CD14-positive monocyte (primary cell): Measurements from ENCODE around the gene OR6K3. TPM values are rescaled to one million over a fixed set of nuclear protein-coding genes. Genes with fewer than 3 reads are reported as not detected.

Experiments used
- DNase-seq, 3 donors: peaks; one replicate each; pipeline ENCODE4 v3.0.0-alpha.2; 2011 to 2022
- H2AFZ ChIP-seq: 2 replicates; pipeline ENCODE4 v1.6.0; 2012; ENCODE audit warnings: mild to moderate bottlenecking, low read depth, low read length, inconsistent platforms; ENCODE audit not compliant: insufficient read depth, poor library complexity, severe bottlenecking
- H3K27ac ChIP-seq, 2 donors: 1 replicate in 1 of 2; 2 replicates in 1 of 2; pipeline ENCODE4 v1.5.1; 2012 to 2013; ENCODE audit warnings: low read length in 2 of 2, control low read depth in 1 of 2, inconsistent platforms in 1 of 2, low read depth in 1 of 2, mild to moderate bottlenecking in 1 of 2
- H3K27me3 ChIP-seq, 2 donors: one replicate each; pipeline versions ENCODE4 v1.6.0 to v1.6.1; 2011 to 2013; ENCODE audit warnings: low read length in 2 of 2; ENCODE audit not compliant: control insufficient read depth in 2 of 2, insufficient read depth in 2 of 2
- H3K36me3 ChIP-seq, 2 donors: replicated peaks in 1 of 2; 1 replicate in 1 of 2; 2 replicates in 1 of 2; pipeline versions ENCODE4 v1.5.1 to v1.6.1; 2012 to 2013; ENCODE audit warnings: low read length in 2 of 2, control low read depth in 1 of 2, inconsistent platforms in 1 of 2, mild to moderate bottlenecking in 1 of 2; ENCODE audit not compliant: insufficient read depth in 2 of 2, control insufficient read depth in 1 of 2
- H3K4me1 ChIP-seq, 2 donors: 1 replicate in 1 of 2; 2 replicates in 1 of 2; pipeline versions ENCODE4 v1.5.1 to v1.6.1; 2012 to 2013; ENCODE audit warnings: low read length in 2 of 2, control low read depth in 1 of 2, inconsistent platforms in 1 of 2, mild to moderate bottlenecking in 1 of 2, moderate library complexity in 1 of 2; ENCODE audit not compliant: insufficient read depth in 2 of 2, control insufficient read depth in 1 of 2
- H3K4me2 ChIP-seq: replicated peaks from 2 replicates; pipeline ENCODE3; 2012; ENCODE audit warnings: low read length, moderate library complexity, mild to moderate bottlenecking; ENCODE audit not compliant: poor library complexity, severe bottlenecking; ENCODE audit errors: extremely low read depth
- H3K4me3 ChIP-seq, 3 experiments: fragments of 200-600 bp in 1 of 3; sonication (generic) in 1 of 3; replicated peaks in 1 of 3; 1 replicate in 2 of 3; 2 replicates in 1 of 3; pipeline ENCODE4 v1.5.1; 2011 to 2013; ENCODE audit warnings: low read length in 3 of 3, mild to moderate bottlenecking in 3 of 3, control low read depth in 2 of 3, low read depth in 2 of 3, inconsistent platforms in 1 of 3, moderate library complexity in 1 of 3
- H3K79me2 ChIP-seq: 2 replicates; pipeline ENCODE4 v1.6.0; 2012; ENCODE audit warnings: mild to moderate bottlenecking, control low read depth, inconsistent platforms, low read length, moderate library complexity; ENCODE audit not compliant: insufficient read depth
- H3K9ac ChIP-seq: 2 replicates; pipeline ENCODE4 v1.6.0; 2017; ENCODE audit warnings: low read length, mild to moderate bottlenecking; ENCODE audit not compliant: insufficient read depth, poor library complexity, severe bottlenecking
- H3K9me3 ChIP-seq, 2 donors: replicated peaks in 1 of 2; 1 replicate in 1 of 2; 2 replicates in 1 of 2; pipeline versions ENCODE4 v1.5.1 to v1.6.1; 2012 to 2013; ENCODE audit warnings: low read length in 2 of 2, control low read depth in 1 of 2; ENCODE audit not compliant: control insufficient read depth in 1 of 2, insufficient read depth in 1 of 2
- H4K20me1 ChIP-seq: 2 replicates; pipeline ENCODE4 v1.6.0; 2012; ENCODE audit warnings: mild to moderate bottlenecking, low read length, control low read depth, moderate library complexity; ENCODE audit not compliant: insufficient read depth
- H3K27ac Mint-ChIP-seq, 7 donors: one replicate each; pipeline ENCODE4 v1.8.0; 2020; ENCODE audit warnings: mild to moderate bottlenecking in 7 of 7, mixed read lengths in 7 of 7, moderate library complexity in 6 of 7, inconsistent platforms in 2 of 7
- H3K27me3 Mint-ChIP-seq, 3 donors: one replicate each; pipeline ENCODE4 v1.8.0; 2021 to 2022; ENCODE audit warnings: low read depth in 3 of 3, mild to moderate bottlenecking in 3 of 3, mixed read lengths in 3 of 3, moderate library complexity in 3 of 3, inconsistent platforms in 1 of 3
- H3K36me3 Mint-ChIP-seq, 2 donors: one replicate each; pipeline ENCODE4 v1.8.0; 2020; ENCODE audit warnings: mixed read lengths in 2 of 2, inconsistent platforms in 1 of 2, mild to moderate bottlenecking in 1 of 2
- H3K4me1 Mint-ChIP-seq: one replicate; pipeline ENCODE4 v1.8.0; 2020; ENCODE audit warnings: mild to moderate bottlenecking, mixed read lengths
- H3K4me3 Mint-ChIP-seq, 2 donors: one replicate each; pipeline ENCODE4 v1.8.0; 2020; ENCODE audit warnings: mild to moderate bottlenecking in 2 of 2, mixed read lengths in 2 of 2, moderate library complexity in 1 of 2
- H3K9me3 Mint-ChIP-seq, 7 donors: one replicate each; pipeline ENCODE4 v1.8.0; 2020 to 2022; ENCODE audit warnings: mixed read lengths in 7 of 7, mild to moderate bottlenecking in 6 of 7, moderate library complexity in 6 of 7, inconsistent platforms in 2 of 7
- CTCF ChIP-seq: fragments of 200-600 bp; IDR thresholded peaks from one replicate; pipeline ENCODE4 v1.8.0; 2022; ENCODE audit warnings: antibody characterized with exemption, mild to moderate bottlenecking
- WGBS: methylation state at CpG from one replicate; pipeline ENCODE4 v1.1.5; 2013; ENCODE audit warnings: missing lambda C conversion rate; ENCODE audit not compliant: insufficient coverage; 5-methylcytosine and 5-hydroxymethylcytosine counted together
- intact Hi-C, 2 donors: fragments of 100-400 bp; cut with micrococcal nuclease; formaldehyde crosslinking; loops; one replicate each; pipeline versions ENCODE4 v1.15.0 to v1.15.1; 2023
- polyA plus RNA-seq, 3 donors: library from polyadenylated mRNA; depleted of rRNA in 1 of 3; unstranded in 2 of 3; stranded (reverse) in 1 of 3; fragments of 300-500 nt in 2 of 3; fragments of >200 nt in 1 of 3; fragmentation: Illumina TruSeq in 2 of 3; gene quantifications; 1 replicate in 2 of 3; 2 replicates in 1 of 3; pipeline ENCODE4 v1.2.3, GENCODE V29; 2012 to 2021

Gene OR6K3
- polyA plus RNA-seq, 3 donors: not detected

DNA sequence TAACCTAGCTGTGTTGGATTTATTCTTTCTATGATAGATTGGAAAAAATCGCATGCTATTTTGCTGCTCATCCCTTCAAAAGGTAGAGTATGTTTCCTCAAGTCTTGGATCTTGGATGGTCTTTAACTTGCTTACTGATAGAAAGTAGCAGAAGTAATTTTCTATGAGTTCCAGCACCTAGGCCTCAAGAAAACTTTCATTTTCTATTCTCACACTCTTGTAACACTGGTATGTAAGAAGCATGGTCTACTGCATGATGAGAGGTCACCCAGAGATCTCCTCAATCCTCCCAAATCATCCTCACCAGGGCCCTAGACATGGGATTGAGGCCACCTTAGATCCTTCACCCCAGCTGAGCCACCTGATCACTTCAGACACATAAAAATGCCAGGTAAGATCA lies 41.2 kb downstream of the OR6K3 start:
- peaks cover 19% of the 10 kb centered on the region for H3K4me1 Mint-ChIP-seq
- peaks cover 0 to 7% of the 10 kb centered on the region in 2 donors for H3K36me3 Mint-ChIP-seq
- H3K27ac ChIP-seq: no peak overlapping the region
- peaks cover 16 to 24% of the 10 kb centered on the region in 2 donors for H3K4me1 ChIP-seq
- H2AFZ ChIP-seq: no peak overlapping the region
- H3K9ac ChIP-seq: no peak overlapping the region
- H4K20me1 ChIP-seq: no peaks in the 10 kb centered on the region
- peaks cover 7 to 21% (median 21%) of the 10 kb centered on the region in 3 donors for H3K27me3 Mint-ChIP-seq
- peaks cover 11 to 28% of the 10 kb centered on the region in 2 donors for H3K27me3 ChIP-seq
- H3K4me3 Mint-ChIP-seq: no peak overlapping the region
- H3K4me2 ChIP-seq: no peak overlapping the region
- no peak overlapping the region for H3K4me3 ChIP-seq
- peak overlapping the region in 1 of 7 donors; percentile 35 for H3K27ac Mint-ChIP-seq
- WGBS: no CpG with 5 or more reads among the region's 1 CpG
- no peaks in the 10 kb centered on the region for H3K36me3 ChIP-seq
- DNase-seq: no peak
- intact Hi-C loops: no loop called here
- no peaks in the 10 kb centered on the region for H3K79me2 ChIP-seq
- TF ChIP-seq CTCF: no peak
- no peaks in the 10 kb centered on the region for H3K9me3 ChIP-seq
- H3K9me3 Mint-ChIP-seq: no peaks in the 10 kb centered on the region

GRCh38 chr1:158675563-158676323 lies 44.8 kb downstream of the OR6K3 start:
- Histone ChIP-seq H2AFZ (no peak overlapping the region), H3K4me1 (peaks cover 5 to 11% of the 10 kb centered on the region in 2 donors), H3K27ac (no peak overlapping the region), H3K79me2 (no peaks in the 10 kb centered on the region), H4K20me1 (no peaks in the 10 kb centered on the region), H3K27me3 (peaks cover 20 to 44% of the 10 kb centered on the region in 2 donors), H3K4me2 (no peak overlapping the region), H3K36me3 (no peaks in the 10 kb centered on the region), H3K4me3 (no peak overlapping the region), H3K9me3 (no peaks in the 10 kb centered on the region), H3K9ac (no peak overlapping the region)
- peaks cover 17 to 30% (median 29%) of the 10 kb centered on the region in 3 donors for H3K27me3 Mint-ChIP-seq
- intact Hi-C loops: no loop called here
- DNase-seq: no peak
- peaks cover 11% of the 10 kb centered on the region for H3K4me1 Mint-ChIP-seq
- no CpG with 5 or more reads among the region's 4 CpGs for WGBS
- no peak overlapping the region for H3K27ac Mint-ChIP-seq
- no peak for TF ChIP-seq CTCF
- H3K4me3 Mint-ChIP-seq: peak overlapping the region in 1 of 2 donors; percentile 59
- H3K9me3 Mint-ChIP-seq: no peaks in the 10 kb centered on the region
- H3K36me3 Mint-ChIP-seq: peaks cover 0 to 7% of the 10 kb centered on the region in 2 donors
